Caco-2 (cell line): ENCODE data around the gene RAB11FIP4. TPM values are rescaled to one million over a fixed set of nuclear protein-coding genes. Genes with fewer than 3 reads are reported as not detected.
A peak's percentile ranks its signal among the peaks of the same experiment; 100 is the strongest.

Experiments
- BruUV-seq: library from RNA; stranded (reverse); fragments of 400-500 nt; replicated peaks from 2 replicates; lab custom pipeline; 2021; lab: Mats Ljungman, UMichigan
- CTCF ChIA-PET: fragments of 300-600 bp; sonication (Branson Sonifier 250); formaldehyde crosslinking; loops from one replicate; lab custom pipeline; 2022; ENCODE audit warnings: antibody characterized with exemption; lab: Charles Lee
- POLR2A ChIA-PET: fragments of 300-600 bp; sonication (Branson Sonifier 250); formaldehyde crosslinking; loops from one replicate; lab custom pipeline; 2022; ENCODE audit warnings: antibody characterized with exemption; lab: Charles Lee
- DNase-seq, 2 experiments: peaks; one replicate each; pipeline versions ENCODE4 v3.0.0 to v3.0.0-alpha.2; 2020 to 2022
- H3K27me3 ChIP-seq: replicated peaks from 2 replicates; pipeline ENCODE4 v1.6.0; 2011; ENCODE audit warnings: low read length; ENCODE audit not compliant: control insufficient read depth, insufficient read depth
- H3K36me3 ChIP-seq: 2 replicates; pipeline ENCODE4 v1.5.1; 2011; ENCODE audit warnings: low read length; ENCODE audit not compliant: control insufficient read depth, insufficient read depth
- H3K4me1 ChIP-seq: fragments of 250-450 bp; sonication (Bioruptor Pico); 2 replicates; pipeline ENCODE4 v1.5.1; 2020; ENCODE audit warnings: mild to moderate bottlenecking
- H3K4me3 ChIP-seq: 2 replicates; pipeline ENCODE4 v1.5.1; 2011; ENCODE audit warnings: low read depth, mild to moderate bottlenecking, control low read depth, low read length
- H3K9me3 ChIP-seq: fragments of 250-450 bp; sonication (Bioruptor Pico); 2 replicates; pipeline ENCODE4 v1.5.1; 2020; ENCODE audit warnings: mild to moderate bottlenecking, moderate library complexity
- H3K27ac Mint-ChIP-seq: one replicate; pipeline ENCODE4 v1.8.0; 2022; ENCODE audit warnings: mixed read lengths; ENCODE audit not compliant: unreplicated experiment
- H3K27me3 Mint-ChIP-seq: one replicate; pipeline ENCODE4 v1.8.0; 2022; ENCODE audit warnings: mixed read lengths; ENCODE audit not compliant: insufficient read depth, unreplicated experiment
- H3K36me3 Mint-ChIP-seq: one replicate; pipeline ENCODE4 v1.8.0; 2022; ENCODE audit warnings: mild to moderate bottlenecking, mixed read lengths; ENCODE audit not compliant: insufficient read depth, unreplicated experiment
- H3K4me1 Mint-ChIP-seq: one replicate; pipeline ENCODE4 v1.8.0; 2022; ENCODE audit warnings: low read depth, mixed read lengths; ENCODE audit not compliant: unreplicated experiment
- H3K4me3 Mint-ChIP-seq: one replicate; pipeline ENCODE4 v1.8.0; 2022; ENCODE audit warnings: mild to moderate bottlenecking, moderate library complexity, mixed read lengths; ENCODE audit not compliant: unreplicated experiment
- H3K9me3 Mint-ChIP-seq: one replicate; pipeline ENCODE4 v1.8.0; 2022; ENCODE audit warnings: mixed read lengths; ENCODE audit not compliant: unreplicated experiment
- CTCF ChIP-seq, 2 experiments: fragments of 200-600 bp in 1 of 2; IDR thresholded peaks; 1 replicate in 1 of 2; 2 replicates in 1 of 2; pipeline versions ENCODE4 v1.5.1 to v1.8.0; 2011 to 2022; ENCODE audit warnings: antibody characterized with exemption in 1 of 2, control low read depth in 1 of 2, inconsistent platforms in 1 of 2, low read depth in 1 of 2, low read length in 1 of 2, mild to moderate bottlenecking in 1 of 2, moderate library complexity in 1 of 2; ENCODE audit not compliant: insufficient read depth in 1 of 2, severe bottlenecking in 1 of 2, unreplicated experiment in 1 of 2
- intact Hi-C: fragments of 100-400 bp; cut with micrococcal nuclease; formaldehyde crosslinking; loops from one replicate; pipeline ENCODE4 v1.10.0; 2022; ENCODE audit not compliant: unreplicated experiment
- total RNA-seq: library from RNA; stranded (reverse); gene quantifications from 2 replicates; pipeline ENCODE4 v1.2.3, GENCODE V29; 2022

The RAB11FIP4 gene
- total RNA-seq, 1 experiment from 2014 or later = 90.3 TPM

- intact Hi-C loops = no loop called here
- peaks cover 39% of the 10 kb centered on the region for H3K36me3 Mint-ChIP-seq
- H3K27me3 Mint-ChIP-seq = no peaks in the 10 kb centered on the region
- H3K27ac Mint-ChIP-seq = no peak overlapping the region
- Histone ChIP-seq H3K36me3 (peaks cover 4% of the 10 kb centered on the region), H3K4me3 (no peak overlapping the region), H3K4me1 (no peaks in the 10 kb centered on the region), H3K9me3 (no peaks in the 10 kb centered on the region), H3K27me3 (no peaks in the 10 kb centered on the region)
- peak in 1 of 2 experiments; percentile 34 for DNase-seq
- H3K9me3 Mint-ChIP-seq = no peaks in the 10 kb centered on the region
- ChIA-PET POLR2A (interaction anchor here (0.6 kb wide), 1 partner anchor 46 kb away, joined by 5 read pairs; no protein-coding TSS in a partner anchor), CTCF (interaction anchor here (0.6 kb wide), 1 partner anchor 121 kb away, joined by 3 read pairs; no protein-coding TSS in a partner anchor)
- TF ChIP-seq CTCF (IDR thresholded peaks at IDR 0.05; ENCODE audit: insufficient read depth in 1 of 2, low read depth in 1 of 2, low read length in 1 of 2, severe bottlenecking in 1 of 2, unreplicated experiment in 1 of 2) = peak in 1 of 2 experiments; percentile 21
- H3K4me1 Mint-ChIP-seq = no peaks in the 10 kb centered on the region
- H3K4me3 Mint-ChIP-seq = no peak overlapping the region
- BruUV-seq = no TSS peak
These were observed 142.2 kb downstream of the RAB11FIP4 start for GRCh38 chr17:31533546-31534155.

- Histone ChIP-seq H3K4me3 (no peak overlapping the region), H3K9me3 (no peaks in the 10 kb centered on the region), H3K27me3 (no peaks in the 10 kb centered on the region), H3K4me1 (no peaks in the 10 kb centered on the region), H3K36me3 (peaks cover 4% of the 10 kb centered on the region)
- Mint-ChIP-seq H3K4me3 (no peak overlapping the region), H3K4me1 (no peaks in the 10 kb centered on the region), H3K36me3 (peaks cover 37% of the 10 kb centered on the region), H3K27me3 (no peaks in the 10 kb centered on the region), H3K27ac (no peak overlapping the region), H3K9me3 (no peaks in the 10 kb centered on the region)
- ChIA-PET CTCF (interaction anchor here (0.6 kb wide), 2 partner anchors 97 to 122 kb away, joined by 3 read pairs; no protein-coding TSS in a partner anchor), POLR2A (interaction anchor here (0.6 kb wide), 1 partner anchor 47 kb away, joined by 5 read pairs; no protein-coding TSS in a partner anchor)
- TF ChIP-seq CTCF (IDR thresholded peaks at IDR 0.05; ENCODE audit: insufficient read depth in 1 of 2, low read depth in 1 of 2, low read length in 1 of 2, severe bottlenecking in 1 of 2, unreplicated experiment in 1 of 2) = no peak
- intact Hi-C loops = no loop called here
- DNase-seq = no peak
- BruUV-seq = no TSS peak
These were observed 142.9 kb downstream of the RAB11FIP4 start for GRCh38 chr17:31534223-31534888.

GRCh38 chr17:31535581-31535981 is 144.1 kb downstream of the RAB11FIP4 start:
- ChIA-PET POLR2A (interaction anchor here (0.5 to 0.9 kb wide), 2 partner anchors 9 to 48 kb away, joined by 3 to 14 read pairs; no protein-coding TSS in a partner anchor), CTCF (interaction anchor here (1.1 kb wide), 1 partner anchor 11 kb away, joined by 3 read pairs; no protein-coding TSS in a partner anchor)
- TF ChIP-seq CTCF (IDR thresholded peaks at IDR 0.05; ENCODE audit: insufficient read depth in 1 of 2, low read depth in 1 of 2, low read length in 1 of 2, severe bottlenecking in 1 of 2, unreplicated experiment in 1 of 2) = no peak
- no peak for DNase-seq
- H3K4me3 ChIP-seq = no peak overlapping the region
- Mint-ChIP-seq H3K36me3 (peaks cover 46% of the 10 kb centered on the region), H3K4me1 (peaks cover 10% of the 10 kb centered on the region), H3K4me3 (no peak overlapping the region), H3K9me3 (no peaks in the 10 kb centered on the region), H3K27me3 (no peaks in the 10 kb centered on the region), H3K27ac (no peak overlapping the region)
- H3K27me3 ChIP-seq = no peaks in the 10 kb centered on the region
- intact Hi-C loops = no loop called here
- H3K9me3 ChIP-seq = no peaks in the 10 kb centered on the region
- BruUV-seq = no TSS peak
- no peaks in the 10 kb centered on the region for H3K4me1 ChIP-seq
- H3K36me3 ChIP-seq = peaks cover 4% of the 10 kb centered on the region
